ENCODE measurements around the gene CTSH.

DNA sequence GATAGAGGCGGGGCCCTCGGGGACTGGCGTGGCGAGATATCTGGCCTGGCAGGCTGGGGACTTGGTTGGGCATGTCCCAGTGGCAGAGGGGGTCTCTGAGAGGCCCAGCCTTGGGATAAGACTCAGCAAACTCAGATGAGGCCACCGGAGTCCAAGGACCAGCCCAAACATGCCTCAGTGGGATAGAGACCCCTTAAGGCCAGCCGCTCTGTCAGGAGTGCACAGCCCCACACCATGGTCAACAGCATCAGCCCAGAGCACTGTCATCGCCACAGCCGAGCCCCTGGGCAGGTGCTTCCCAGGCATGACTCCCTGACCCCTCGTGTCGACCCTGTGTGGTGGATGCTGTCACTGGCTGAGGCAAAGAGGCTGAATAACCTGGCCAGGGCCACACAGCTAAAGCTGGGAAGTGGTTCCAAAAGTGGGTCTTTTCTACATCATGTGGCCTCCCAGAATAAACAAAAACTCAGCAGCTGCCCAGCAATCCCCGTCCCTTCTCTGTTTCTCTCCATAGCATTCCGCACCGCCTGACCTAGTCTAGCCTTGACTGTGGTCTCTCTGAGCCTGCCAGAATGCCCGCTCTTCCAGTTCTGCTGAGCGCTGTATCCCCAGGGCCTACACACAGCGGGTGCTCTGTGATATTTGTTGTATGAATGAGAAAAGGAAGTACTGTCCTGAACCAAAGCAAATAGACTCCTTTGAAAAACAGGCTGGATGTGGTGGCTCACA is 15.1 kb downstream of the CTSH start:
- TF ChIP-seq, protein P1, sequence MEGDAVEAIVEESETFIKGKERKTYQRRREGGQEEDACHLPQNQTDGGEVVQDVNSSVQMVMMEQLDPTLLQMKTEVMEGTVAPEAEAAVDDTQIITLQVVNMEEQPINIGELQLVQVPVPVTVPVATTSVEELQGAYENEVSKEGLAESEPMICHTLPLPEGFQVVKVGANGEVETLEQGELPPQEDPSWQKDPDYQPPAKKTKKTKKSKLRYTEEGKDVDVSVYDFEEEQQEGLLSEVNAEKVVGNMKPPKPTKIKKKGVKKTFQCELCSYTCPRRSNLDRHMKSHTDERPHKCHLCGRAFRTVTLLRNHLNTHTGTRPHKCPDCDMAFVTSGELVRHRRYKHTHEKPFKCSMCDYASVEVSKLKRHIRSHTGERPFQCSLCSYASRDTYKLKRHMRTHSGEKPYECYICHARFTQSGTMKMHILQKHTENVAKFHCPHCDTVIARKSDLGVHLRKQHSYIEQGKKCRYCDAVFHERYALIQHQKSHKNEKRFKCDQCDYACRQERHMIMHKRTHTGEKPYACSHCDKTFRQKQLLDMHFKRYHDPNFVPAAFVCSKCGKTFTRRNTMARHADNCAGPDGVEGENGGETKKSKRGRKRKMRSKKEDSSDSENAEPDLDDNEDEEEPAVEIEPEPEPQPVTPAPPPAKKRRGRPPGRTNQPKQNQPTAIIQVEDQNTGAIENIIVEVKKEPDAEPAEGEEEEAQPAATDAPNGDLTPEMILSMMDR (conservative IDR thresholded peaks at IDR 0.05; ENCODE audit: low read depth, low read length), result no peak
- no peak for TF ChIP-seq EZH2 (IDR thresholded peaks at IDR 0.05; ENCODE audit: low read length, unreplicated experiment)
- TF ChIP-seq EZH2phosphoT487 (IDR thresholded peaks at IDR 0.05; ENCODE audit: borderline replicate concordance, low read length), result no peak
